GM19463 (cell line): ENCODE results near the gene WNT16.
"Not testable (repeated sequence)": the region's sequence is repeated elsewhere in the genome, so short reads cannot be mapped to it uniquely, and the experiment has no call there.

Experiments used
- ATAC-seq: cut with Tn5 transposase; IDR thresholded peaks from one replicate; pipeline ENCODE4 v1.9.1; 2021; ENCODE audit warnings: mild to moderate bottlenecking, moderate library complexity; ENCODE audit not compliant: unreplicated experiment

The WNT16 gene

DNA sequence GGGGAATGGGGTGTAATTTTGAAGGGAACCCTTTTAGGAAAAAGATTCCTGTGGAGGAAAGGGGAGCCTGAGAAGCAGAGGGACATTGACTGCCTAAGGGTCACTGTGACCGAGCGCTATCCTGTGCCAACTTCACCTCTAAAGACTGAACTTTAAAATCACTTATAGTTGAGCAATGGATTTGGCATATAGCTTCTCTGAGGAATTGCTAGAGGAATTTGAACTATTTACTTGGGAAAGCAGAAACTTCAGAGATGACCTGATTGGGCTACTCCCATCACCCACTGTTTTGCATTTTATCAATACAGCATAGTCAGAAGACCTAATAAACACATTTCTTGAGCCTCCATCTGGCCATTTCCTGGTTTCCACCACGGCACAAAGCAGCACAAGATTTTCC, 23.7 kb upstream of the WNT16 start:
- ATAC-seq = no peak

DNA sequence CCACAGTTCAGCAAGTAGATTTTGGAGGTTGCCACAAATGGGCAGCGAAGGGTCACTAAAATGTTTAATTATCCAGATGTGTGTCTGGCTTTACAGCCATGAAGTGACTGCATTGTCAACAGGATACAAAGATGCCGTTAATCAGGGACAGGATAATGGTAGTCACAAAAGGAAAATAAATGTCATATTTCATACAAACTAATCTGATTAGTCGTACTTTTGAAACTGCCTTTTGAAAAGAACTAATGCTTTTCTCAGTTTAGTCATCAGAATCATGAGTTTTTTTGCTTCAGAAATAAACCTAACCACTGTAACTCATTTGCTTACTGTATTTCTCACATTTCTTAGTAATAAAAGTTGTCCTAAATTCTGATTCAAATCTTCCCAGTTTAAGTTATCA, 22.2 kb upstream of the WNT16 start:
- ATAC-seq = no peak

DNA sequence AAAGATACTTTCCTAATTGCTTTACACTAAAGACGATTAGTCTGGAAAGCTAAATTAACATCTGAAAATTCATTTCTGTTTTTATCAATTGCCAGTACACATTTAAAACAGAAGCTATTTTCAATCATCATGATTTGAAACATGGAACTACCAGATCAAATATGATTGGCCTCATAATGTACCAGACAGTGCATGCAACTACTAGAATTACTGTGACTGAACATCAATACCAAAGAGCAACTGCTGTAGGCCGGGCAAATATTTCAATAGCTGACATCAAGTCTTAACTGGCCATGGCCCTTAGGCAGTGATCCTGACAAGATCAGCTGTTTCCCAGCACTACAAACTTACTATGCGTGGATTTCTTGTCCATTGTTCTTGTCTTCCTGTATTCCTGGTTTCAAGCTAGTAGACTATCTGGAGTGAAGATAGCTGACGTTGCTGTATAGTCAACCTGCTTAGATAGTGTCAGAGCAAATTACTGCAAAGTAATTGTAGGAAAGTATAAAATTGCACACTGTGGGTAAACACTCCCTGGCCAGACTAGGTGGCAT, 21.7 kb upstream of the WNT16 start:
- no peak for ATAC-seq

DNA sequence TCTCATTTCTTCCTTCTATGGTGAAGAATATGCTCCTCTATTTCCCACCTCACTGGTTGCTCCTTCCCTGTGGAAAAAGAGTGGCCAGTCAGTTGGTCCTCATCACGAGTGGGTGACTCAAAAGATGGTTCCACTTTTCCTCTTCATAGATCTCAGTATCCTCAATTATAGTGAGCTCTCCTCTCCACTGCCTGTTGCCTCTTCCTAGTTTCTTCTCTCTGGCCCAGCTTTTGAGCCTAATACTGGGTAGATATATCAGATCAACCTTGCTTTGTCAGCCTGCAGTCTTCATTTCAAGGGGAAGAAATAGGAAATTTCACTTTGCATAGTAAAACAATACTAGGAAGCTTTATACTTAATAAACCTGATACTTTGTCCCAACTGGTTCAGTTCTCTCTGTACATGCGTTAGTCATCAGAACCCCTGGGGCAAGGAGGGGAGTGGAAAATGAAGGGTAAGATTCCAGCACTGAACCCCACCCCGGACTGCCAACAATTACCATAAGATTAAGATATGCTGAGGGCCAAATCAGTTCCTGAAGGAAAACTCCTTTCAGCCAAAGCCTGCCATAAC, 15.5 kb upstream of the WNT16 start:
- ATAC-seq = no peak

DNA sequence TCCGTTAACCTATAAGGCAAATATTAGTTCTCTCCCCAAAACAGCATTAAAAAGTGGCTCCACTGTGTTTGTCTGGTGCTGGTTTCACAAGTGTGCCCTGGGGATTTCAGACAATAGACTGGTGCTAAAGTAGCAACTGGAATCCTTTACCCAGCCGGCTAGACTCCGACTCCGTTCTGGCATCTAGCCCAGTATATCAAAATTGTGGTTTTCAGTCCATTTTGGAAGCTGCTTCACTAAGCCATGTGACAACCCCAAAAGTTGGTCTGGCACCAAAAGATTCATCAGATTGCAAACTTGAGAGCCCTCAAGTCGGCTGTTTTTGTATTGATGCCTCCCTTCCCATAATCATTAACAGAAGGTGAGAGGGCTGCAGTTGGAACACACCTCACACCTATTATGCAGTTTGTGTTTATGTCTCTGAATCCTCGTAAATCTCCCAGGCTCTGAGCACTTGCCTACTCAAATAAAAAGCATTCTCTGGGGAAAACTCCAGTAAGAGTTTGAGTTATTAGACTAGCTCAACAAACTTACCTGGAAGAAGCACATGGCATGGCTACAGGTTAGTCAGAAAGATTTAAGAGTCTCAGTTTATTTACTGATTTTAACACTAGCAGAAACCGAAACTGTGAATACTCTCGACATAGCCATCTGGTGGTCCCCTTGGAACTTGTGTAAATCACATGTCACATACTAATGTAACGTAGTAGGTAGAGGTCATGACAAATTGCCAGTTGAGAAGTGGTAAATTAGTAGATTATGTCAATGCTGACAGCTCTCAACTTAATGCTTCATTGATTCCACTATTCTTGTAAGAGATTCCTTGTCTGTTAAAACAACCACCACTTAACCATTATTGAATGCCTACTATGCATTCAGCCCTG, 14.8 kb upstream of the WNT16 start:
- peak; percentile 78 for ATAC-seq

DNA sequence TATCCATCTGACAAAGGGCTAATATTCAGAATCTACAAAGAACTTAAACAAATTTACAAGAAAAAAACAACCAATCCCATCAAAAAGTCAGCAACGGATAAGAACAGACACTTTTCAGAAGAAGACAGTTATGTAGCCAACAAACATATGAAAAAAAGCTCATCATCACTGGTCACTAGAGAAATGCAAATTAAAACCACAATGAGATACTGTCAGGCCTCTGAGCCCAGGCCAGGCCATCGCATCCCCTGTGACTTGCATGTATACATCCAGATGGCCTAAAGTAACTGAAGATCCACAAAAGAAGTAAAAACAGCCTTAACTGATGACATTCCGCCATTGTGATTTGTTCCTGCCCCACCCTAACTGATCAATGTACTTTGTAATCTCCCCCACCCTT, 13.6 kb upstream of the WNT16 start:
- not testable (repeated sequence) for ATAC-seq

DNA sequence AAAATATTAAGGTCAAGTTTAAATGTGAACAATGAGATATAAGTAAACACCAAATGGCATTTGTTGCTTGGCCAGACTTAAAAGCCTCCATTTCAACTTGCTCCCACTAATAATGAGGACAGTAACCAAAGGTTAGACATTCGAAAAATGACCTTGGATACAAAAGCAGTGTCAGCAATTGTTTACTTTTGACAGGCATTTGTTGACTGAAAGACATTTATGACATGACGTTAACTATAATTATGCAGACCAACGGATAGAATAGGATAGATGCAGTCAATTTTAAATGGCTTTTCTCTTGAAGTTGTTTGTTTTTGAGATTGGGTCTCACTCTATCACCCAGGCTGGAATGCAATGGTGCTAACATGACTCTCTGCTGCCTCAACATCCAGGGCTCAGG, 6.3 kb upstream of the WNT16 start:
- ATAC-seq = no peak

DNA sequence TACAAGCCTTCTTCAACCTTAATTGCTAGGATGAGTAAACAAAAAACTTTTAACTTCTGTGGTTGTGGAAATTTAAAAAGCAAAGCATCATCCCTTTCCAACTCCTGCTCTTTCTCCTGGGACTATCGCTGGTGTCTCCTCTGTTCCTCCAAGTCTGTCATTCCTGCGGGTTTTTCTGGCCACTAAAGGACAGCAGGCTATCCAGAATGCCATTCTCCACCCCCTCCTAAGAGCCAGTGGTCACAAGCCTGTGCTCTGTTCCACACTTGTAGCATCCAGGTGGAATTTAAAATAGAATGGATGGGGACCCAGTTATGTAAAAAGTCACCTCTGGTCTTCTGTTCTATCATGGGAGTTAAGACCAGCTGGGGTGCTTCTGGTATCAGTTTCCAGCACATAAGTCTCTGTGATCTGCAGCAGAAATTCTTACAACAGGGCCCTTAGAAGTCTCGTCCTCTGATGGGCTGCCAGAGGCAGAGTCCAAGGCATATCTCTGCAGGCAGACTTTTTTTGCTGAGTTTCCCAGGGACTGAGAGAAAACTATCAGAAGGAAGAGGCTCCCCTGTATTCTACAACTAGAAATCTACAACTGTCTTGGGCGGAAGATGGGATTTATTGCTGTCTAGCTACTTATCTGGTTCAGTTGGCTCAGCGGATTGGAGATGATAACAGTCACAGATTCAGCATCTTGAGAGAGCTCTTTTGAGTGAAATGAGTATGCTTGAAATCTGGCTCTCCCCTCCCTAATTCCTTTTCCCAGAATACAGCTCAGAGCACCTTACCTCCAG, 5.1 kb upstream of the WNT16 start:
- ATAC-seq = no peak

DNA sequence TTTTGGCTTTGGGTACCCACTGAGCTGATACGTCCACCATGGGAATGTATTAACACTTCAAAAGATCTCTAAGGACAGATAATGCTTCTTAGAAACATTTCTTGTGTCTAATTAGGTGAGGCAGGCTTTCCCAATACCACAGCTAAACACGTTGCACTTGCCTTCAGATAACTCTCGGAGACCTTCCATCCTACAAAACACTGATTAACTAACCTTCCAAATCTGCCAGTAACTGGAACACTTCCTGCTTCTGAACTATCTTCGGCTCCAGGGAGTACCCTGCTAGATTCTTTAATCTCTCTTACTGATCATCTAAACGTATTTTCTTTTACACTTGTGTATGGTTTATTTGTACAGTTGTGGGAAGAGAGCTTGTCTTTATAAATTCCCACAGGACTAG, 1.1 kb upstream of the WNT16 start:
- ATAC-seq = no peak

DNA sequence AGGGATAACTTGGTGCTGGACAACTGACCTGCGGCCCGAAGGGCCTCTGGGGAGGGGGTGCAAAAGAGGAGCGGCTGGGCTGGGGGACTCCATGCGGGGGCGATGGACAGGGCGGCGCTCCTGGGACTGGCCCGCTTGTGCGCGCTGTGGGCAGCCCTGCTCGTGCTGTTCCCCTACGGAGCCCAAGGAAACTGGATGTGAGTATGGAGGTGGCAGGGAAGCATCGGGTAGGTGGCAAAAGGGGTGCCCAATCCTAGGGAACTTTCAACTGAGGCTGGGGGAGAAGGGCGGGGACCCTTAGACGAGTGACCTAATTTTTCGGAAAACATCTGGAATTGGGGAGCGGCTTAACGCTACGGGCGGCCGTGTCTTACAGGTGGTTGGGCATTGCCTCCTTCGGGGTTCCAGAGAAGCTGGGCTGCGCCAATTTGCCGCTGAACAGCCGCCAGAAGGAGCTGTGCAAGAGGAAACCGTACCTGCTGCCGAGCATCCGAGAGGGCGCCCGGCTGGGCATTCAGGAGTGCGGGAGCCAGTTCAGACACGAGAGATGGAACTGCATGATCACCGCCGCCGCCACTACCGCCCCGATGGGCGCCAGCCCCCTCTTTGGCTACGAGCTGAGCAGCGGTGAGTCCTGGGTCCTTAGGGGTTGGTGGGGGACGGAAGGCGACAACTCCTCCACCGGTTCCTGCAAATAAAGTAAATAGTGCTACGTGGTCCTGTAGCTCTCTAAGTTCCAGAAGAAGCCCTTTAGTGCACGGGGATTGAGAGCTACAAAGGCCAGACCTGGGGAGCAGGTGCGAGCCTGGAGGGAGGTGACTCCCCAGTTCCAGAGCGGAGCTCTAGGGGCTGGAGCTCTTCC, 622 bp downstream of the WNT16 start:
- ATAC-seq = peak; percentile 65

DNA sequence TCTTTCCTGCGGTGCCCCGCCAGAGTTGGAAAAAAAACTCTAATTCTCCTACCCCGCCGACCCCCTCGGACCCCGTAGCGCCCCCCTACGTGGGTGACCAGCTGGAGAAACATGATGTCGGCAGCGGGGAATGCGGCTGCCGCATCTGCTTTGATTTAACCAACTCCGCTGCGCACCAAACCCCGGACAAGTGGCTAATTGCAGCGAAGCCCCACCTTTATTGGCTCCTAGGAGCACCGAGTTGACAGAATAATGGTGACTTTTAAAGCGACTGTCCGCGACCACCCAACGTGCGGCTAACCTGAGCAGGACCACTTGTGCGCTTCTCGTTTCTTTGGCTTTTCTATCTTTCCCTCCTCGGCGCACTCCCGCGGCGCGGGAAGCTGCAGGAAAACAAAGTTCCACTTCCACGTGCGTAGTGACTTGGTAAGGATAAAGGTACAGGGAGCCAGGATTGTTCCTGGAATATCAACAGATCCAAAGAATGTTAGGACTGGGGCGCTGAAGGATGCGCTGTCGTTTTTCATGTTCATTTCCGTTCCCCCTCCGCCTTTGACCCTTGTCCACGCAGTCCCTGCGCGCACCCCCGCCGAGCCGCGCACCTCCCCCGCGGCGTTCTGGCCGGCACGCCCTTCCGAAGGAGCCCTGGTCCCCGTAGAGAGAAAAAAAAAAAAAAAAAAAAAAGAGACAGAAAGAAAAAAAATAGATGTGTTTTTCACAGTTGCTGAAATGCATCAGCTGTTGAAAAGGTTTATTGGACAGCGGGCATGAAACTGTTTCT, 1.4 kb downstream of the WNT16 start:
- peak; percentile 24 for ATAC-seq

DNA sequence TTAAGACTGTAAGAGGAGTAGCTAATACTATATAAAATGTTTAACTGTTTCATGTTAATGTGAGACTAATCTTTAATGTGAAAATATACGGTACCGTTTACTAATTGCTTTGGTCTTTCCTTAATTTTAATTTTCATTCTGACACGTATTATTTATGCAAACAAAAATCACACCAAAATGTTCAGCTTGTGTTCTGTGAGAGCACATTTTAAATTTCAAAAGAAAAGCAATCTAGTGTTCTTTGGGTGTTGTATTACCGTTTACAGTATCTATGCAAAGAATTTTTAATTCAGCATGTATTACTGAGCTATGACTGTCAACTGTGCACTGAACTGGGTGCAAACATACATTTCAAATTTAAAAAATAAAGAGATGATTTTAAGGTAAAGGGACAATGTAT, 2.2 kb downstream of the WNT16 start:
- no peak for ATAC-seq

DNA sequence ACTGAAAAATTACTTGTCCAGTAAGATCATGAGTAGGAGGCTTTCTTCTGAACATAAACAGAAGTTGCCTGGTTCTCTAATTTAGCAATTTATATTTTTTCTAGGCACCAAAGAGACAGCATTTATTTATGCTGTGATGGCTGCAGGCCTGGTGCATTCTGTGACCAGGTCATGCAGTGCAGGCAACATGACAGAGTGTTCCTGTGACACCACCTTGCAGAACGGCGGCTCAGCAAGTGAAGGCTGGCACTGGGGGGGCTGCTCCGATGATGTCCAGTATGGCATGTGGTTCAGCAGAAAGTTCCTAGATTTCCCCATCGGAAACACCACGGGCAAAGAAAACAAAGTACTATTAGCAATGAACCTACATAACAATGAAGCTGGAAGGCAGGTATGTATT, 2.8 kb downstream of the WNT16 start:
- ATAC-seq = no peak

DNA sequence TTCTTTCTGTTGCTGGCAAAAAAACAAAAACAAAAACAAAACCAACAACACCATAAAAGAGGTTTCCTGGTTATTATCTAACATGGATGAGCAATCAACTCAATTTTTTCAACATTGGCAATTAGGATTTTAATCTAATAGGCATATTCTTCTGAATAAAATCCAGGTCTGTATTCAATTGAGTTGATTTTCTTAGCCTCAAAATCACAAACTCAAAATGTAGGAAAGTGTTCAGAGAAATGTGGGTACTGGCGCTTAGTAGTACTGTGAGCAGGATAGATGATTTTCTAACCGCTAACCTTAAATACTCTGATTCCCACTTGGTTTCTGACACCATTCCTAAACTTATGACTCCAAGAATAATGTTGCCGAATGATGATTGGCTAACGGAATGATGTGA, 5.6 kb downstream of the WNT16 start:
- ATAC-seq = no peak

DNA sequence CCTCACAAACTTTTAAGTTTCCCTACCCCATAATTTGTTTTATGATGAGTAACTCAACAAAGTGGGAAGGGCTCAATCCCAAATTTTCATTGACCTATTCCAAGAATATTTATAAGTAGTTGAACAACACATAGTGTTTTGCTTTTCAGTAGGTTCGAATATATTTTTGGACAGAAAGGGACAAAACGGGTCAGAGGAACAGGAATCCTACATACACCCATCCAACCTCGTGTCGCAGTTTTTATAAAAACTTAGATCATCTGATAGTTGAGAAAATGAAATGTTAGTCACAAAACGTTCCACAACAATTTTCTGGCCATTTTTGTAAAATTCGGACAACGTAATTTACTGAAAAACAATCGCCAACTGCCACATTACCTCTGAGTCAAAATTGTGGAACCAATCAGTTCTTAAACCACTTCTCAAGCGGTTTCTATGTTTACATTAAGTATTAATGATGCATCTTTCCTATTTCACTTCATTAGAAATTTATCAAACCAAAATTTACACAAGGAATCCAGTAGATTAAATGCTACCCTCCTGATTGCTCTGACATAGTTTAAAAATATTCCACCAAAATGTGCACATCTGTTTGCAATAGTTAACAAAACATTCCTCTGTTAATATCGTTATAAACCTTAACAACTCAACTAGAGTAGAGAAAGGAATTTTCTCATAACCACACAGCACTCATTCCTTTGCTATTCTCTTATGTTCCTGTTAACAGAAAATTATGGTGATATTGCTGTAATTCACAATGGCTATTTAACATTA, 6.3 kb downstream of the WNT16 start:
- no peak for ATAC-seq

DNA sequence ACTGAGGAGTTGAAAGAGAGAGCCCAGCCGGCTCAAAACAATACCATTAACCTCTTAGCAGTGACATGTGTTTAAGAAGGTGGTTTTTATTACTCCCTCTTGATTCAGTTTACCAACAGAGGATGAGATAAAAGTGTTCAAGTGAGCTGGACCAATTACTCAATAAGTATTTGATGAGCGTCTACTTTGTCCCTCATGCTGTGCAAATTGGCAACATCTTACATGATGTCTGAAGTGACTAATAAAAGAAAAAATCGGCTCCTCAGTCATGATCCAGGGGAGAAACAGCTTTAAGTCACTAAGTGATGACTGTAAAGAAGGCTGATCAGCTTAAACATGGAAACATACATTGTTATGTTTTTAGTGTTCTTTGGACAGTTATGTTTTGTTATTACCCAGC, 7.8 kb downstream of the WNT16 start:
- no peak for ATAC-seq

DNA sequence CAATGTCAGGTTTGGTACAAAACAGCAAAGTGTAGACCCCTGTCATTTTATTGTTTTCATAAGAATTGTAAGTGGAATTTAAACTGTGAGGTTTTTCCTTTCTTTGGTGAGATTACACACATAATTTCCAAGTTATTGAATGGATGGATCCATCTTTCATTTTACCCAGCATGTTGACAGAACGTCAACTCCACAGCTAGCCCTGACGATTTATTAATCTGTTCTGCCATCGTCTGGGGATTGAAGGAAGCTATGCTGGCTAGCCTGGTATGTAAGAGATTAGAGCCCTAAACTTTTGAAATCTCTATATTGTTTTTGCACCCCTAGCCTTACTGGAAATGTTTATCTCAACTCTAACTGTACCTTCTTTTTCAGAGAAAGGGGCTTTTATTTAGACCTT, 8.6 kb downstream of the WNT16 start:
- peak; percentile 59 for ATAC-seq

DNA sequence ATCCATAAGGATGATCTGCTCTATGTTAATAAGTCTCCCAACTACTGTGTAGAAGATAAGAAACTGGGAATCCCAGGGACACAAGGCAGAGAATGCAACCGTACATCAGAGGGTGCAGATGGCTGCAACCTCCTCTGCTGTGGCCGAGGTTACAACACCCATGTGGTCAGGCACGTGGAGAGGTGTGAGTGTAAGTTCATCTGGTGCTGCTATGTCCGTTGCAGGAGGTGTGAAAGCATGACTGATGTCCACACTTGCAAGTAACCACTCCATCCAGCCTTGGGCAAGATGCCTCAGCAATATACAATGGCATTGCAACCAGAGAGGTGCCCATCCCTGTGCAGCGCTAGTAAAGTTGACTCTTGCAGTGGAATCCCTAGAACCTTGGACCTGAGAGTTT, 10.3 kb downstream of the WNT16 start:
- ATAC-seq = no peak

DNA sequence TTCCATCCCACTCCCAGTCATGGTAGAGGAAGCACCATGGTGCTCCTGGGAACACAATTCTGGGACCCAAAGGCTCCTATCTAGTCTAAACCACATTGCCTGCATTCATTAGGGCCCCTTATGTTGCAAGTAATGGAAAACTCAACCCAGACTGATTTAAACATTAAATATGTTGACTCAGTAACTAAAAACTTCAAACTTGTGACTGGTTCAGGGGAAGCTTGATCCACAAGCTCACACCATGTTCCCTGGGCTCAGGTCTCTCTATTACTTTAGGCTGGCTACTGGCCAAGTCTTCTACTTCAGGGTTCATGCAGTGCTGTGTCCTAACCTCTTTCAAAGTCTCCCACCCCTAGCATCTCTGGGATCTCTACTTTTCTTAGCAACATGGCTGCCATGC, 13.1 kb downstream of the WNT16 start:
- ATAC-seq = no peak
